T47D (cell line): ENCODE results near the gene HILPDA.

ENCODE experiments used
- DNase-seq, 2 experiments: peaks; one replicate each; pipeline versions ENCODE4 v3.0.0 to v3.0.0-alpha.2; 2011 to 2012; ENCODE audit warnings: low read depth in 1 of 2, low spot score in 1 of 2
- JUND ChIP-seq: IDR thresholded peaks from 2 replicates; pipeline ENCODE4 v1.6.1; 2012; ENCODE audit warnings: low read depth
- in situ Hi-C: cut with HindIII; loops from 2 replicates; pipeline ENCODE4 v1.10.0; 2016; ENCODE audit warnings: low sequenced_read_pairs, low pct_unique_long_range_greater_than_20kb

Gene HILPDA

DNA sequence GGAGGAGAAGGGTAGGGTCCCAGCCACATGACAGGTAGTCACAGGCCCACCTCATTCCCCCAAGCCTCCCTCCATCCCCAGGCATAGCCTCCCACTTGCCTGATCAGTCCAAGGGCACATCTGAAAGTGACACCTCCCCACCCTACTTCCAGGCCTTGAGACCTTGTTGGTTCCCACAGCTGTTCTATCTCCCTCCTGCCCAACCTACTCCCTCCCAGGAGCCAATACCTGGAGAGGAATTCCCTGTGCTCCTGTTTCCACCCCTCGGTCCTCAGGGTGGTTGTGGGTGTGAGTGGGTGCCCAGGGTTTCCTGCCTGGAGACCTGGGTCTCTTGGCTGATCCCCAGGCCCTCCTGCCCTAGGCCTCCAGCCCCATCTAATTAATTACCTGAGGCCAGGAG, 34.3 kb upstream of the HILPDA start:
- in situ Hi-C loops, result no loop called here
- DNase-seq, result no peak
- no peak for TF ChIP-seq JUND

DNA sequence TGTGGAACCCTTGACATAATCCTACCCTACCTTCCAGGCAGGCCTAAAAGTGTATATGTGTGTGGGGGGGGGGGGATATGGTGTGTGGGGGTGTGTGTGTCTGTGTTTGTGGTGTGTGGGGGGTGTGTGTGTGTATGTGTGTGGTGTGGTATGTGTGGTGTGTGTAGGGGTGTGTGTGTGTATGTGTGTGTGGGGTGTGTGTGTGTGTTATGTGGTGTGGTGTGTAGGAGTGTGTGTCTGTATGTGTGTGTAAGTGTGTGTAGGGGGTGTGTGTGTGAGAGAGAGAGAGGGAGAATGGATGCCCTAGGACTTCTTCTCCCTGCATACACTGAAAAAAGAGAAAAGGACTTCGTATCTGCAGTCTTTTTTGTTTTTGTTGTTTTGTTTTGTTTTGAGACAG, 33.6 kb upstream of the HILPDA start:
- in situ Hi-C loops, result no loop called here
- no peak for TF ChIP-seq JUND
- DNase-seq, result no peak

DNA sequence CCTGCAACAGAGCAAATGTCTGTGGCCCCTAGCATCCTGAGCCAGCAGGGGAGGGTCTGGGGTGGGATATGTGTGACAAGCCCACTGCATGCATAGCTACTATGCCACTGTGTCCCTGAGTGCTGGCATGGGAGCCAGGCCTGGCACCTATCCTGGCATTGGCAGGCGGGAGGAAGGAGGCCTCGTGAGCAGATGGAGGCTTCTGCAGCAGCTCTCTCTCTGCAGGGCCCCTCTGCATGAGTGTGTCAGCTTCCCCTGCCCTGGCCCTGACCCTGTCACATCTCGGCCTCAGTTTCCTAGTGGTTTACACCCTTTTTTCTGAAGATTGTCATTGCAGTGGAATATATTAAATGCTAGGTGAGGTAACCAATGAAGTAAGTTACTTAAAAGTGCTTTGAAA, 32.8 kb upstream of the HILPDA start:
- TF ChIP-seq JUND, result no peak
- no peak for DNase-seq
- in situ Hi-C loops, result no loop called here

GRCh38 chr7:128424686-128425275, 30.9 kb upstream of the HILPDA start:
- DNase-seq, result no peak
- in situ Hi-C loops, result no loop called here
- TF ChIP-seq JUND, result no peak

DNA sequence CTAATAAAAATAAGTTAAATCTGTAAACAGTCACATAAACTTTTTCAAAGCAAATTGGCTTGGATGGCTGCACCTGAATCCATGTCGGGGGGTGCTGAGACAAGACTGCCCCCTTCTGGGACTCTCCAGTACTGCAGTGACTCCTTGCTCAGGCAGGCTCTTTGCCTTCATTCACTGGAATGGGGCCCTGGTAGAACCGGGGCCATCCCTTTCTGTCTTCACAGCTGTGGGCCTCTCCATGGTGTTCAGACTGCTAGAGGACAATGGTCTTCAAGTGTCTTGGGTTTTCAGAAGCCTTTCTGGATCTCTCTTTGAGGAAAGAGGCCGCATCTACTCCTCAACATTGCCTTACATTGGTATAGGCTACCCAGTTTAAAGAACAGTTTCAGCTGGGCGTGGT, 29.8 kb upstream of the HILPDA start:
- in situ Hi-C loops, result no loop called here
- no peak for TF ChIP-seq JUND
- peak in 1 of 2 experiments; percentile 68 for DNase-seq

DNA sequence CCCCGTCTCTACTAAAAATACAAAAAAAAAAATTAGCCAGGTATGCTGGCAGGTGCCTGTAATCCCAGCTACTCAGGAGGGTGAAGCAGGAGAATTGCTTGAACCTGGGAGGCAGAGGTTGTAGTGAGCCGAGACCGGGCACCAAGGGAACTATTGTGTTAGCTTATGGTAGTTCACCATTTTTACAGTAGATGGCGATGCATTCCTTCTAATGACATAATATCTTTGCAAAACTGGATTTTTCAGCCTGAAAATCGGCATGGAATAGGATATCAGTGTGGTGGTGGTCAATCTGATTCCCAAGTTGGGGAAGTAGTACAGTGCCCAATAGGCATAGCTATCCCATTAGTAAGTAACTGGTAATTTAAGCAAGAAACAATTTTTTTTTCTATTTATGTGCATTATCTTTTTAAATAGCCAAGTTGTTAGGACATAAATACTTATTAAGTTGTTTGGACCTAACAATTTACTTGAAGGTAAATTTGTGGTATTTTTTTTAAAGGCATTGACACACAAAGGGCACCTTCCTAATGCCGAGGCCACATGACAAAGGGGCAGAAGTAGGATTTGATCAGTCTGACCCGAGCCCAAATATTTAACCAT, 28.3 kb upstream of the HILPDA start:
- in situ Hi-C loops, result no loop called here
- DNase-seq, result peak in 1 of 2 experiments; percentile 79
- TF ChIP-seq JUND, result no peak

DNA sequence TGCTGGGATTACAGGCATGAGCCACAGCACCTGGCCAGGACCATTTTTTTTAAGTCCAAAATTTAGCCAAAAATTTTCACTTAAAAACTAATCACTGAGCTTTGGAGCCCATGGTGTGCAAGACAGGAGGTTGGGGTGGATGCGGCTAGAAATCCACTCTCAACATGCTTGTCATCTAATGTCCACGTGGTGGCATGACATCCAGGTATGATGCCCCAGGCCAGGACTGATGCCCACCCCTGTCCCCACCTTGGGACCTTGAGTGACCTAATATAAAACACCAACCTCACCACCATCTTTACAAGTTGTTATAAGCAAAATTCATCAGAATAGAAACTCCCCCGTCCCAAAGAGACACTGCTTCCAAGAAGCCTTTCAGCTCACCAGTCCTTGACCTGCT, 25.5 kb upstream of the HILPDA start:
- in situ Hi-C loops, result no loop called here
- TF ChIP-seq JUND, result no peak
- peak in 1 of 2 experiments; percentile 56 for DNase-seq

- peak; percentile 61 for TF ChIP-seq JUND
- in situ Hi-C loops, result no loop called here
- peak in 1 of 2 experiments; percentile 95 for DNase-seq
Observed at GRCh38 chr7:128431221-128431620, 24.5 kb upstream of the HILPDA start.

GRCh38 chr7:128431754-128432153, 23.9 kb upstream of the HILPDA start:
- in situ Hi-C loops, result no loop called here
- TF ChIP-seq JUND, result no peak
- DNase-seq, result peak in 1 of 2 experiments; percentile 52

DNA sequence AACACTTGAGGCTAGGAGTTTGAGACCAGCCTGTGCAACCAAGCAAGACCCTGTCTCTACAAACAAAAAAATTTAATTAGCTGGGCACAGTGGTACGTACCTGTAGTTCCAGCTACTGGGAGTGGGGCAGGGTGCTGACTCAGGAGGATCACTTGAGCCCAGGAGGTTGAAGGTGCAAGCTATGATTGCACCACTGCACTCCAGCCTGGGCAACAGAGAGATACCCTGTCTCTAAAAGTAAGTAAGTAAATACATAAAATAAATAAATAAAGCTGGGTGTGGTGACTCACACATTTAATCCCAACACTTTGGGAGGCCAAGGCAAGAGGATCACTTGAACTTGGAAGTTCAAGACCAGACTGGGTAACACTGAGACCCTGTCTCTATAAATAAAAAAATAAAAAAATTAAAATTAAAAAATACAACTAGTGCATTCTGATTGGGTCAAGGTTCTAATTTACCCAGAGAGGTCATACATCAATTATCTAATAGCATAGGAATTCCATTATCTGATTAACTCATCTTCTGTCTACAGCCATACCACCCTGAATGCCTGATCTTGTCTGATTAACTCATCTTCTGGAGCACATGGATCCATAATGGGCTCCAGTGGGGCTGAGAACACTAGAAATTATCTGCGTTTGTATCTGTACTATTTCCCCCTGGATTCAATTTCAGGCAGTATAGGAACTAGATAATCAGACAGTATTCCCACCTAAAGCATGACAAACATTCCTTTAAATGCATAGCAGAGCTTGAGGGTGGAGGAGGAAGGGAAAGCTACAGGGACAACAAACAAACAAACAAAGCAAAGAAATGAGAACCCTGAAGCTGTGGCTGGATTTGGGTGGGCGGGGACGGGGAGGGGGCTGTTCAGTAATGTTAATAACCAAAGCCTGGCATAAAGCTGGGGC, 21.0 kb upstream of the HILPDA start:
- TF ChIP-seq JUND, result peak; percentile 83
- DNase-seq, result peak in 1 of 2 experiments; percentile 64
- in situ Hi-C loops, result no loop called here

- DNase-seq, result peak in 1 of 2 experiments; percentile 93
- peak; percentile 9; the same call in 1 of the 2 replicates for TF ChIP-seq JUND
- in situ Hi-C loops, result no loop called here
Observed at GRCh38 chr7:128435327-128435686, 20.4 kb upstream of the HILPDA start.

- in situ Hi-C loops, result no loop called here
- TF ChIP-seq JUND, result no peak
- DNase-seq, result no peak
Observed at GRCh38 chr7:128437426-128438332, 18.0 kb upstream of the HILPDA start.
